ENCODE data around the gene KIF17. TPM values are rescaled to one million over a fixed set of nuclear protein-coding genes. Genes with fewer than 3 reads are reported as not detected.
"Not testable (repeated sequence)": the region's sequence is repeated elsewhere in the genome, so short reads cannot be mapped to it uniquely, and the experiment has no call there.

Gene KIF17
- total RNA-seq, 1 donor from 2014 or later, result 22.0 TPM

DNA sequence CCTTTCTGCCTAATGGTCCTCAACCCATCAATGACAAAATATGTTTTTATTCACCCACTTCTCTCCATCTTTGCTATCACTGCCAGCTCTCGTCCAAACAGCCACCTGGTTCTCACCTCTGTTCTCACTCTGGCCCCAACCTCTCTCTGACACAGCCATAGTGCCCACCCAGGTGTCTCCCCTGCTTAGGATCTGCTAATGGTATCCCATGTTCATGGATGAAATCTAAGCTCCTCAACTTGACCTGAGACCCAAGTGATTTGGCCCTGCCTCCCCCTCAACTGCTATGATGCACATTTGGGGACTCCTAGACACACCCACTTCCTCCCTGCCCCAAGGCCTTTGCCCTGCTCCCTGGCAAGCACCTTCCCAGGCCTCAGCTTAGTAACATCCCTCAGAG lies 25.9 kb downstream of the KIF17 start:
- no peak for DNase-seq (ENCODE audit: low read depth in 2 of 2)

DNA sequence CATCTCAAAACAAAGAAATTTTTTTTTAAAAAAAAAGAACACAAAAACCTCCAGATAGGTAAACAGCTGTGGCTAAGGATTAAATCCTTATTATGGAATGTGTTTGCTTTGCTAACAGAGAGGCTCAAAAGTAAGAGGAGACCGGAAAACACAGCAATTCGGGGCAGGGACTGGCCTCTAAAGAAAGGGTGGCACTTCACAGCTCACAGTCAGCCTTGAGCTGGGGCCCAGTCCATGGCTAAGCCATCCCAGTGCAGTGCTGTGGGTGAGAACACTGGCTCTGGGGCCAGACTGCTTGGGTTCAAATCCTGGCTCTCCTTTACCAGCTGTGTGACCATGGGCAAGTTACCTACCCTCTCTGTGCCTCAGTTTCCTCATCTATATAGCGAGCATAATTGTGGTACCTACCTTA lies 28.2 kb downstream of the KIF17 start:
- DNase-seq (ENCODE audit: low read depth in 2 of 2), result no peak

DNA sequence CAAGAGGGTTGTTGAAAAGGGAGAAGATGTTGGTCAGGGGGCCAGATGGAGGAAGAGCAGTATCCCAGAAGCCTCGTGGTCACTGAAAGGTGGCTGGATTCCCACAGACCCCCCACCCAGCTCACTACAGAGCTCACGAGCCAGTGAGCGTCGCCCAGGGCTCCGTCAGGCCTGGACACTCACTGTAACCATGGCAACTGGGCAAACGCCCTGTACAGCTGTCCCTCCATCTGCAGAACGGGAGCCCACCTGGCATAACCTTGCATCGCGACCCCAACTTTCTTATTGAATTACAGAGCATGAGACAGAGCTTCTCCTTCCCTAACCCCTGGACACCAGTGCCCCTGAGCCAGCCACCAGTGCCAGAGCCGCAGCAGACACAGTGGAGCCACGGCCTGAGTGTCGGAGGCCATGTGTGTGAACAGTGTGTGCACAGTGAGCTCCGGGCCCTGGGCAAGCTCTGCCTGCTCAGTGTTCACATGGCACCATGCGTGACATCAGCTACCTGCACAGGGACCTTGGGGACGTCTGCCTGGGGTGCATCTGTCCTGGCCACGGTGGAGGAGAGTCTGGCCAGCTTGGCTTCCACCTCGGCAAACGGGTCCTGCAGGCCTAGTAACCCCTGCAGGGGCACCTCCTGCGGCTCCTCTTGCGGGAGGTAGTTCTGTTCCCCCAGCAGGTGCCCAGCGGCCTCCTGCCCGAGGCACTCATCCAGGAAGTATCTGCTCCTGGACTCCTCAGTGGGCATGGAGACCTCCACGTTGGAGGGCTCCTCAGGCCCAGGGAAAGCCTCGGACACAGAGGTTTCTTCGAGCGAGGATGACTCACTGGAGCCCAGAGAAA lies 30.7 kb downstream of the KIF17 start:
- DNase-seq (ENCODE audit: low read depth in 2 of 2), result no peak

DNA sequence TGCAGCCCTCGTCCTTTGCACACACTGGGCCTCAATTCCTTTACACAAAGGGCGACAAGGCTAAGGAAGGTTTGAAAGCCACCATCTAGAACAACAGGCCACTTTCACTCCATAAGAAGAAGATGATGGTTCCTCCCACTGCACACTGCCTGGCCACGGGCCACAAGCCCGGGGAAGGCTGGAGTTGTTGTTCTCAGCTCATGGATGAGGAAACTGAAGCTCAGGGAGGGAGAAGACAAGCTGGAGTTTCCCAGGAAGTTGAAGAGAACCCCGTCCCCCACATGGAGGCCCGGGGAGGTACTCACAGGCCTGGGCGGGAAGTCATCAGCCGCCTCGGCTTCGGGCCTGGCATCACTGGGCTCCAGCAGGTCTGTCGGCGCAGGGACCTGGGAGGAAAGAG lies 32.1 kb downstream of the KIF17 start:
- DNase-seq (ENCODE audit: low read depth in 2 of 2), result no peak

DNA sequence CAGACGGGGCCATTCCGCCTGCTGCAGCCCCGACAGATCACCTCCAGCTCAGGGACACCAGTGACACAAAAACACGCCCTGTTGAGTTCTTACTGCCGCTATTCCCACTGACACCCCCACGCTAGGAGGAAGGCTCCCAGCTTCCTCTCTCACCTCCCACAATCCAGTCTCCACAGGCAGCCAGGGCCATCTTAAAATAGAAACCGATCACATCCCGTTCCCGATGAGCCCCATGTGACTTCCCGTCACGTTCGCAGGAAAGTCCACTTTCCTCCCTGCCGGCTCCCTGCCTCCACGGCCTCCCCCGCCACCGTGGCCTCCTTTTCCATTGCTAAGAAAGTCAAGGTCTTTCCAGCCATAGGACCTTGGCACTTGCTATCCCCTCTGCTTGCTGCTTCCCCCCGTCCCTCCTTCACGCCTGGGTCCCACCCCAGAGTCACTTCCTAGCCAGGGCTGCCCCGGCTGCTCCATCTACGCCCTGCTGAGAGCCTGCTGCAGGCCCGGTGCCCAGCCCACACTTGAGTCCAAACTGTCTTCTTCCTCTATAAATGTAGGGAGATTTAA lies 32.6 kb downstream of the KIF17 start:
- DNase-seq (ENCODE audit: low read depth in 2 of 2), result peak; percentile 82 to 83

DNA sequence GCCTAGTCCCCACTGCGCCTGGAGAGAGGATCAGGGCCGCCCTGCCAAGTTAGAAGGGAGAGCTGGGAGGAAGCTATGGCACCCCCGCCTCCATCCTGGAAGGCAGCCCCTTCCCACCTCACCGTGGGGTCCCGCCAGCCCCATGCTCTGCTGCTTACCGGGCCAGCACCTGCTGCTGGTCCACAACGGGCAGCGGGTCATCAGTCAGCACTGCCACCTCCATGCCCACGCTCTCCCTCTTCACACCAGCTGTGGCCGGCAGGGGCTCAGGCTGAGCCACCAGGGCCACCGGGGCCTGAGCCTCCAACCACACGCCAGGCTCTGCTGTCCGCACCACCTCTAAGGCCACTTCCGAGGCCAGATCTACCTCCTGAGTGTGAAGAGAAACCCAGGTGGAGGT lies 33.2 kb downstream of the KIF17 start:
- DNase-seq (ENCODE audit: low read depth in 2 of 2), result peak in 1 of 2 donors; percentile 30

DNA sequence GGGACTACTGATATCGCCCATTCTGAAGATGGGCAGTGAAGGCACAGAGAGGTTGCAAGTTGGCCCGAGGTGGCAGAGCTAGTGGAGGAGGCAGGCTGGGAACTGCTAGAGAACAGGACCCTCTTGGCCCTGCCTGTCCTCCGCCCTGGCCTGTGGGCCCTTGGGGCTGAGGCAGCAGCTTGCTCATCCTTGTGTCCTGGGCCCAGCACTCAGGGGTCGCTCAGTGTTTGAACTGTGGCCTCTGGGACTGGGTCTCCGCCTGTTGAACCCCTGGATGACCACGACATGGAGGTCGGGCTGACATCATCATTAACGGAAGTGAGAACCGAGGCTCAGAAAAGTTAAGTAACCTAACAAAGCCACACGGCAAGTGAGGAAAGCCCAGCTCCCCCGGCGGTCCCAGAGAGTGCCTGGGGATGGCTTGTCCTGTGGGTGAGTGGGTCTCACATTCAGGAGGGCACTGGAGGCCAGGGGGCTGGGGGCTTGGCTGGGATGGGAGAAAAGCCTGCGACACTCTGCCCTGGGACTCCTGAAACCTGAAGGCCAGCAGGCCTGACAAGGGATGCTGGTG lies 33.7 kb downstream of the KIF17 start:
- no peak for DNase-seq (ENCODE audit: low read depth in 2 of 2)

DNA sequence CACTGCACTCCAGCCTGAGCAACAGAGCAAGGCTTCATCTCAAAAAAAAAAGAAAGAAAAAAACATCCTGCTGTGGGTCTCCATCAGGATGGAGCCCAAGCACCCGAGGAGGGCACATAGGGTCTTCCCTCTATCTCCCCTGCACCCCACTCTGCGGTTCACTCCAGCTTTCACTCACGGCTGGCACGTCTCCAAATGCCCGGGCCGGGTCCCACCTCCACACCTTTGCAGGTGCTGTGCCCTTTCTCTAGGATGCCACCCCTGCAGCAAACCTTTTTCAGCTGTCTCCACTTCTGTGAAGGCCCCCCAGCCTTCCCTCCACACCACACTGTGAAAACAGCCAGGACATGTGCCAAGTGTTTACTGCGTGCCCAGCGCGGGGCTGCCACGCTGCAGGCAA lies 34.2 kb downstream of the KIF17 start:
- no peak for DNase-seq (ENCODE audit: low read depth in 2 of 2)

DNA sequence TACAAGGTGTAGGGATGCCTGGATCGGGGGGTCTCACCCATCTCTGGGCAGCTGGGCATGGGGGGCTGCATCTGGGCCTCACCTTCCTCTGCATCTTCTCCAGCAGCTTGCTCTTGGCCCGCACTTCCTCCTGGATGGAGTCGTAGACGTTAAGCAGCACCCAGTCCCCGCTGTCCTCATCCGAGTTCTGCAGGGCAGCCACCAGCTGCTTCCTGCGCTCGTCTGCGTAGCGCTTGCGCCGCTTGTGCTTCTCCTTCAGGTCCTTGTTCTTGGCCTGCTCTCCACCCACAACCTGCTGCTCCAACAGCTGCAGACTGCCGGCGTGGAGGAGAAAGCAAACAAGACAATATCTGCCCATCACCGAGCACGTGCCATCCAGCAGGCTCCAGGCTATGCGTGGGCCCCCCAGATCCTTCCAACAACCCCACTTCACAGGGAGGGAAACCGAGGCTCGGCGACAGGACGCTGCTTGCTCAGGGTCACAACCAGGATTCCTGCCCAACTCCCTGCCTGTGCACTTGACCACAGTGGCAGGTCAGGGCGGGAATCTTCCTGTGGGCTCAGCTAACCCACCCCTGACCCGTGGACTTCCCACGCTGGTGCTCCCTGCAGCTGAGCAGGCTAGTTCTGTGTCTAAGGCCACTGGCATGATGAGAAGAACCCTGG lies 35.1 kb downstream of the KIF17 start:
- DNase-seq (ENCODE audit: low read depth in 2 of 2), result no peak

DNA sequence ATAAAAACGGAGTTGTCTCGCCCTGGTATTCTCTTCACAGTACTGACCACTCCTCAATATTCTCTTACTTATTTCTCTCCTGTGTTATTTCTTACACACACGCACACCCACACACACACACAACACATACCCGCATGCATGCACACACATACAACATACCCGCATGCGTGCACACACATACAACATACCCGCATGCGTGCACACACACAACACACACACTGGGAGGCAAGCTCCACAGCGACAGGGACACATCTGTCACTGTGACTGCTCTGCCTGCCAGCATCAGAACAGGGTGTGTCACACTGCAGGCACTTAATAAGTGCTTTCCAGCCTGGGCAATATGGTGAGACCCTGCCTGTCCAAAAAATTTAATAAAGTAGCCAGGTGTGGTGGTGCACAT lies 35.8 kb downstream of the KIF17 start:
- DNase-seq (ENCODE audit: low read depth in 2 of 2), result no peak

DNA sequence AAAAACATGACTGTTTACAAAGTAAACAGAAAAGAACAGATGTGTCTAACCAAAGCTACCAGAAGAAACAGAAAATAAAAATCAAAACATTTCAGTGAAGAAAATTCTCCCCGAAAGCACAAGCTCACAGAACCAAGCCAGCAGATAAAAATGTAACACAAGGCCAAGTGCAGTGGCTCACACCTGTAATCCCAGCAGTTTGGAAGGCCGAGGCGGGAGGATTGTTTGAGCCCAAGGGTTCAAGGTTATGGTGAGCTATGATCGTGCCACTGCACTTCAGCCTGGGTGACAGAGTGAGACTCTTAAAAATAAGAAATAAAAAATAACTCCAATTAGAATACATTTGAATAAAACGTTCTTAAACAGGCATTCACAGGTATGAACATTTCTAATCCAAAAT lies 37.5 kb downstream of the KIF17 start:
- DNase-seq (ENCODE audit: low read depth in 2 of 2), result no peak

DNA sequence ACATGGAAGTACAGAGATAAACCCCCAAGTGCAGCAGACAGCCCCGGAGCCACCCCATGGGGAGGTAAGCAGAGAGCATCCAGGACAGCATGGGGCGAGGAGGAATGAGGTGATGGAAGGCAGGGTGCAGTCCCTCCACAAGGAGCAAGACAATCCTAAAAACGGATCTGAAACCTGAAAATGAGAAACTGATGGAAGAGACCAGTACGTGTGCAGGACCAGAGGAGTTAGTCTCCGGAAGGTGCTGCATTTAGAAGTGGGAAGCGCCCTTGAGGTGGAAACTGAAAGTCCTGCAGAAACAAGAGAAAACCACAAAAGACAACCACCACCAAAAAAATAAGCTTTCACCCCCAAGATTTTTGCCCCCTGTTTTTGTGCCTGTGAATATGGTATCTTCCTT lies 39.2 kb downstream of the KIF17 start:
- no peak for DNase-seq (ENCODE audit: low read depth in 2 of 2)

DNA sequence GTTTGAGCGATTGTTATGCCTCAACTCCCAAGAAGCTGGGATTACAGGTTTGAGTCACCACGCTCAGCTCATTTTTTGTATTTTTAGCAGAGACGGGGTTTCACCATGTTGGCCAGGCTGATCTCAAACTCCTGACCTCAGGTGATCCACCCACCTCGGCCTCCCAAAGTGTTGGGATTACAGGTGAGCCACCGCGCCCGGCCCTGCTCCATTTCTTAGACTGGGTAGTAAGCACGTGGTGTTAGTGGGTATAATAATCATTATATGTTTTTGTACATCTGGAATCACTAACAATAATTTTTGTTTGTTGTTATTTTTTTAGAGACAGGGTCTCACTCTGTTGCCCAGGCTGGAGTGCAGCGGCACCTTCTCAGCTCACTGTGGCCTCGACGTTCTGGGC lies 44.2 kb downstream of the KIF17 start:
- DNase-seq (ENCODE audit: low read depth in 2 of 2), result not testable (repeated sequence)

DNA sequence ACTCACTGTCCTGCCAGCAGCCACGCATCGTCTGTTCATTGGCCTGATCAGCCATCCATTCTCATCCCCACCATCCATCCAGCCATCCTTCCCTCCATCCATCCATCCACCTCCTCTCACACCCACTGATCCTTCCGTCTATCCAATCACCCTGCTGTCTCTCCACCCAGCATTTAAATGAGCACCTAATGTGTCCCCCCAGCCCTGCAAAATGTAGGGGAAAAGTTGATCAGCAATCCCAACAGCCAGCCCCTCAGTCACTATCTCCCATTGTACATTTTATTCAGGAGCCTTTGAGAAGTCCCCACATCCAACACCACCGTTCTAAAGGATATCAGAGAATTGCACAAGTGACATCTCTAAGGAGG lies 45.6 kb downstream of the KIF17 start:
- DNase-seq (ENCODE audit: low read depth in 2 of 2), result no peak

DNA sequence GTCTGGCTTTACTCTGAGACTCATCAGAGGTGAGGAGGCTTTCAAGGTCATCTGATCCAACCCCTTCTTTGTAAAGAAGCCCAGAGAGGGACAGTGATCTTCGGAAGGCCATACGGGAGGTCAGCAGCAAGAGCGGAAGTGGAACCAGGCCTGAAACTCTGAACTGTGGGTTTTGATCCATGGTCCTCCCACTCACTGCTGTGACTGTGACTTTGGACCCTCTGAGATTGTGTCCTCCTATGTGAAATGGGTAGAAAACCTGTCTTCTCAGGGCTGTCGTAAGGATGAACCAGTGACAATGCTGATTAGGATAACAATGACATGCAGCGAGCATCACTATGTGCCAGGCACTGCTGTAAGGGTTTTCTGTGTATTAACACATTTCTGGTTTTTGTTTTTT lies 46.9 kb downstream of the KIF17 start:
- DNase-seq (ENCODE audit: low read depth in 2 of 2), result no peak

DNA sequence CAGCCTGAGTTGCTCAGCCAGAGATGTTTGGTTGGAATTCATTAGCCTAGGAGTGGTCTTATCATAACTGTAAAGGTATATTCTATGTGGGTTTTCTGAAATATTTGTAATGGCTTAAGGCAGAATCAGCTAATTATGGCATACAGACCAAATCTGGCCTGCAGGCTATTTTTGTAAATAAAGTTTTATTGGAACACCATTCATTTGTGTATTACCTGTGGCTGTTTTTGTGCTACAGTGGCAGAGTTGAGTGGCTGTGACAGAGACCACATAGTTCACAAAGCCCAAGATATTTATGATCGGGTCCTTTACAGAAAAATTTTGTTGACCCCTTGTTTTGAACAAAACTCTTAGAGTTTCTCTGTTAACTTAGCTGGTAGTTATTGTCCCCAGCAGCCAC lies 49.2 kb downstream of the KIF17 start:
- DNase-seq (ENCODE audit: low read depth in 2 of 2), result no peak

DNA sequence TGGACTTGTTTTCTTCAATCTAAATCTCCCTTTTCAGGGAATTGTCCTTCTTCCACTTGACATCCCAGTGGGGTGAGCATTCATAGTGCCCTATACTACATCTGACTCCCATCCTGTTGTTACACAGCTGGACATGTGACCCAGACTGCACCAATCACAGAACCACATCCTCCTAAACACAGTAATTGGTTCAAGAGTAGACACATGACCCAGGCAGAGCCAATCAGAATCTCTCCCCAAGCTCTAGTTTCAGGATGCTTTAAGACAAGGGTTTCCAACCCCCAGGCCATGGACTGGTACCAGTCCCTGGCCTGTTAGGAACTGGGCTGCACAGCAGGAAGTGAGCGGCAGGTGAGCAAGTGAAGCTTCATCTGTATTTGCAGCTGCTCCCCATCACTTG lies 51.0 kb downstream of the KIF17 start:
- no peak for DNase-seq (ENCODE audit: low read depth in 2 of 2)

DNA sequence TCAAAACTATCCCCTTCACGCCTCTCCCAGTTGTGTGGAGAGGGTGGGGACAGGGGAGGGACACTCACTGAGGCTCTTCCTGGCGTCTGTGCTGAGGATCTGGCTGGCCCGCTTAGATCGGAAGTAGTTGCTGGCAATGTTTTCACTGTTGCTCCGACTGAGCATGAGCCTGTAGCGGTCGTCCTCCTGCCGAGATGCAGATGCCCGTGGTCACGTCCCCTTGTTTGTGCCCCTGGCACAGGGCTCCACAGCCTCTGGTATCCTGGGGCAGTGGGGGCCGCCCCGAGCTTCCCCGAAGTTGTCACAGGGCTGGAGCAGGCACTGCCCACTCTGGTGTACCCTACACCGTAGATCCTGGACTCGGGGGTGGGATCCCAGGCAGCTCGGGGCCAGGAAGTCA lies 51.7 kb downstream of the KIF17 start:
- DNase-seq (ENCODE audit: low read depth in 2 of 2), result peak in 1 of 2 donors; percentile 14

DNA sequence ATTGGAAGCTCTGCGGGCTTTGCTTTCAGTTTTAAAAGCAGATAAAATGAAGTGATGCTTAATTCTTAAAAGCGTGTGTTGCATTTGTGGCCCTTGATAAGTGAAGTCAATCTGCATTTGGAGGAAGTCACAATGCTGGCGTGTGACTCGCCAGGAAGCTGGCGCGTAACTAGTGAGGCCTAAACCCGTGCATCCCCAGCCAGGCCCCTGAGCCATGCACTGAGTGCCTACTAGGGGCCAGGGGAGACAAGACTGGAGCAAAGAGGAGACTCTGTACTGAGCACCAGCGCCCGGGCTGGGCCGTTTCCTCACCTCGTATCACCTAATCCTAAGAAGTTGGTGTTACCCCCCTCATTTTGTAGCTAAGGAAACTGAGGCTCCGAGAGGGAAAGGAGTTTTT lies 52.1 kb downstream of the KIF17 start:
- peak in 1 of 2 donors; percentile 22 for DNase-seq (ENCODE audit: low read depth in 2 of 2)

DNA sequence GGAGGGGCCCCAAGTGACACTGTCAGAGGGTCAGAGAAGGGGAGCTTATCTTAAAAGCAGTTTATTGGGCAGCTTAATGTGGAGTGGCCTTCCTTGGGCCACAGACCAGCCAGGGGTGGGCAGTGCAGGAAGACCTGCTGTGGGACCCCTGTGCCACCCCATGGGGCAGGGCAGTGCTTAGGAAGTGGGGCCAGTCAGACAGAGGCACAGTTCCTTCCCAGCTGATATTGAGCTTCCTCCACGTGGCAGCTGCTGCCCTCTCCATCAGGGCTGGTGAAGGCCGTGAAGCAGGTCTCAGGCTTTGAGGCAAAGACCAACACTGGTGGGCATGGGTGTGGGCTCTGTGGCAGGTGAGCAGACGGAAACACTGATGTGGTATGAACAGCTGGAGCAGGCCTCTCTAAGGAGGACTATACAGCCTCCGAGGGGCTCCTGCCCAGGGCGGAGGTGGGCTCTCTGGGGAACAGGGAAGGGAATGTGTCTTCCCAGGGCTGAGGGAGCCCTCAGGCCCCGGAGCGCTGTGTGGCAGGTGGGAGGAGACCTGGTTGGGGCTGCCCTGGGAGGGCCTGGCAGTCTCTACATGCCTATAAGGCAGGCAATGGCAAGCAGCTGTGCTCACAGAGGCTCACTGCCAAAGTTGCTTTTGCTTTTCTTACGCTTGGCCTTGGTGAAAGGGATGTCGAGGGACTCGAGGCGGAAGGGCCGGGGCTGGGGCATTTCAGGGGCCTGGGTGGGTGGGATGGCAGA lies 53.7 kb downstream of the KIF17 start:
- no peak for DNase-seq (ENCODE audit: low read depth in 2 of 2)

DNA sequence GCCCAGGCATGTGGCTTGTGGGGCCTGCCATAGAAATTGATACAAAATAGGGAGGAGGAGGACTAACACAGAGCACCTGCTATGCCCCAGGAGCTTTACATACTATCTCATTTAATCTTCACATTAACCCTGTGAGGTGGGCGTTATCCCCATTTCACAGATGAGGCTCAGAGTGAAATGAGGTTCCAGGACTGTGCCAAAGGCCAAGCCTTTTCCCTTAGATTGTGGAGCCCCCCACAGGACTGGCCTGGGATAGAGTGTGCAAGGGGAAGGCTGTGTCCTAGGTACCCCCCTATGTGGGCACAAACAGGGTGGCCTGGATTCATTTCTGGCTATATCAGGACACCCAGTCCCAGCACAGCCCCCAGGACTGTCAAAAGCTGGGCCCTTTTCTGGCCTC lies 54.4 kb downstream of the KIF17 start:
- no peak for DNase-seq (ENCODE audit: low read depth in 2 of 2)

DNA sequence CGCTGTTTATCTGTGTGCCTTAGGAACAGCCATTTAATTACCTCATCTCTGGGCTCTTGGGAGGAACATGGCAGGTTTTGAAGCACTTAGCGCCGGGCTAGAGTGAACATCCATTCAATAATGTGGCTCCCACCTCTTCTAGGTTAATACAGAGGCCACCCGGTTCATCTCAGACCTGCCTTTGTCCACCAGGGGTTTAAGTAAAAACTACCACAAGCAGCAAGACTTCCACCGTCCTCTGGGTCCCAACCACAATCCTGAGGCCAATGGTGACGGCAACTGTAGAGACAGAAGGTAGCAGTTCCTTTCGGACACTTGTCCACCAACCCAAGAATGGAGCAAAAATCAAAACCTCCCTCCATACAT lies 55.7 kb downstream of the KIF17 start:
- DNase-seq (ENCODE audit: low read depth in 2 of 2), result no peak

Data from dermis microvascular lymphatic vessel endothelial cell (primary cell).